ENCODE data around the gene FUOM. TPM values are rescaled to one million over a fixed set of nuclear protein-coding genes. Genes with fewer than 3 reads are reported as not detected.

The FUOM gene
- total and polyA plus RNA-seq, 2 experiments from 2014 or later = 30.8 to 33.9 TPM

DNA sequence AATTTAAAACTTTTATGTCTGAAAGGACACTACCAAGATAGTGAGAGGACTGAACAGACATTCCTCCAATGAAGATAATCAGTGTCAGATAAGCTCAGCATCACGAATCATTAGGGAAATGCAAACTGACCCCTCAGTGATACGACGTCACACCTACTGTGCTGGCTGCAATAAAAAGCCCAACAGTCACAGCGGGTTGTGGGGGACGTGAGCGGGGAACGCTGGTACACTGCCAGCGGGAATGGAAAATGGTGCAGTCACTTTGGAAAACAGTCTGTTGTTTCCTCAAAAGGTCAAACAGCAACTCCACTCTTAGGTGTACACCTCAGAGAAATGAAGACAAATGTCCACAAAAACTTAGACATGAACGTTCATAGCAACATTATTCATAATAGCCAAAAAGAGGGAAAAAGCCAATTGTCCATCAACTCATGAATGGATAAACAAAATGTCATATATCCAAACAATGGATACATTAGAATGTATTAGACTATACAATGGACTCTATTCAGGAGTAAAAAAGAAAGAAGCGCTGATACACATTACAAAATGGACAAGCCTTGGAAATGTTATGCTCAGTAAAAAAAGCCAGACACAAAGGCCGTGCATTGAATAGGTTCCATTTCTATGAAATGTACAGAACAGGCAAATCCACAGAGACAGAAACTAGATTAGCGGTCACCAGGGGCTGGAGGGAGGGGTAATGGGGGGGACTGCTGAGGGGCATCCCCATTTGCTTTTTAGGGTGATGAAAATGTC lies 17.7 kb upstream of the FUOM start:
- no peak overlapping the region for H3K4me3 Mint-ChIP-seq
- 0 out of 2 replicates have a peak, but pooled peaks cover 3% of the 10 kb centered on the region for H3F3A ChIP-seq (replicated peaks; ENCODE audit: low read depth)
- H2AFZ ChIP-seq = no peak overlapping the region
- no peaks in the 10 kb centered on the region for H3K9me2 ChIP-seq (ENCODE audit: insufficient read depth)
- no peak for ATAC-seq
- no peak for DNase-seq (ENCODE audit: low spot score)
- no peaks in the 10 kb centered on the region; the same call in 2 of the 3 replicates for H3K9me3 Mint-ChIP-seq
- no peak for TF ChIP-seq POLR2AphosphoS5 (IDR thresholded peaks at IDR 0.05; ENCODE audit: low read depth)
- TF ChIP-seq ZNF331 (CRISPR knock-in tag; IDR thresholded peaks at IDR 0.05; ENCODE audit: low read depth) = no peak
- TF ChIP-seq, protein P1, sequence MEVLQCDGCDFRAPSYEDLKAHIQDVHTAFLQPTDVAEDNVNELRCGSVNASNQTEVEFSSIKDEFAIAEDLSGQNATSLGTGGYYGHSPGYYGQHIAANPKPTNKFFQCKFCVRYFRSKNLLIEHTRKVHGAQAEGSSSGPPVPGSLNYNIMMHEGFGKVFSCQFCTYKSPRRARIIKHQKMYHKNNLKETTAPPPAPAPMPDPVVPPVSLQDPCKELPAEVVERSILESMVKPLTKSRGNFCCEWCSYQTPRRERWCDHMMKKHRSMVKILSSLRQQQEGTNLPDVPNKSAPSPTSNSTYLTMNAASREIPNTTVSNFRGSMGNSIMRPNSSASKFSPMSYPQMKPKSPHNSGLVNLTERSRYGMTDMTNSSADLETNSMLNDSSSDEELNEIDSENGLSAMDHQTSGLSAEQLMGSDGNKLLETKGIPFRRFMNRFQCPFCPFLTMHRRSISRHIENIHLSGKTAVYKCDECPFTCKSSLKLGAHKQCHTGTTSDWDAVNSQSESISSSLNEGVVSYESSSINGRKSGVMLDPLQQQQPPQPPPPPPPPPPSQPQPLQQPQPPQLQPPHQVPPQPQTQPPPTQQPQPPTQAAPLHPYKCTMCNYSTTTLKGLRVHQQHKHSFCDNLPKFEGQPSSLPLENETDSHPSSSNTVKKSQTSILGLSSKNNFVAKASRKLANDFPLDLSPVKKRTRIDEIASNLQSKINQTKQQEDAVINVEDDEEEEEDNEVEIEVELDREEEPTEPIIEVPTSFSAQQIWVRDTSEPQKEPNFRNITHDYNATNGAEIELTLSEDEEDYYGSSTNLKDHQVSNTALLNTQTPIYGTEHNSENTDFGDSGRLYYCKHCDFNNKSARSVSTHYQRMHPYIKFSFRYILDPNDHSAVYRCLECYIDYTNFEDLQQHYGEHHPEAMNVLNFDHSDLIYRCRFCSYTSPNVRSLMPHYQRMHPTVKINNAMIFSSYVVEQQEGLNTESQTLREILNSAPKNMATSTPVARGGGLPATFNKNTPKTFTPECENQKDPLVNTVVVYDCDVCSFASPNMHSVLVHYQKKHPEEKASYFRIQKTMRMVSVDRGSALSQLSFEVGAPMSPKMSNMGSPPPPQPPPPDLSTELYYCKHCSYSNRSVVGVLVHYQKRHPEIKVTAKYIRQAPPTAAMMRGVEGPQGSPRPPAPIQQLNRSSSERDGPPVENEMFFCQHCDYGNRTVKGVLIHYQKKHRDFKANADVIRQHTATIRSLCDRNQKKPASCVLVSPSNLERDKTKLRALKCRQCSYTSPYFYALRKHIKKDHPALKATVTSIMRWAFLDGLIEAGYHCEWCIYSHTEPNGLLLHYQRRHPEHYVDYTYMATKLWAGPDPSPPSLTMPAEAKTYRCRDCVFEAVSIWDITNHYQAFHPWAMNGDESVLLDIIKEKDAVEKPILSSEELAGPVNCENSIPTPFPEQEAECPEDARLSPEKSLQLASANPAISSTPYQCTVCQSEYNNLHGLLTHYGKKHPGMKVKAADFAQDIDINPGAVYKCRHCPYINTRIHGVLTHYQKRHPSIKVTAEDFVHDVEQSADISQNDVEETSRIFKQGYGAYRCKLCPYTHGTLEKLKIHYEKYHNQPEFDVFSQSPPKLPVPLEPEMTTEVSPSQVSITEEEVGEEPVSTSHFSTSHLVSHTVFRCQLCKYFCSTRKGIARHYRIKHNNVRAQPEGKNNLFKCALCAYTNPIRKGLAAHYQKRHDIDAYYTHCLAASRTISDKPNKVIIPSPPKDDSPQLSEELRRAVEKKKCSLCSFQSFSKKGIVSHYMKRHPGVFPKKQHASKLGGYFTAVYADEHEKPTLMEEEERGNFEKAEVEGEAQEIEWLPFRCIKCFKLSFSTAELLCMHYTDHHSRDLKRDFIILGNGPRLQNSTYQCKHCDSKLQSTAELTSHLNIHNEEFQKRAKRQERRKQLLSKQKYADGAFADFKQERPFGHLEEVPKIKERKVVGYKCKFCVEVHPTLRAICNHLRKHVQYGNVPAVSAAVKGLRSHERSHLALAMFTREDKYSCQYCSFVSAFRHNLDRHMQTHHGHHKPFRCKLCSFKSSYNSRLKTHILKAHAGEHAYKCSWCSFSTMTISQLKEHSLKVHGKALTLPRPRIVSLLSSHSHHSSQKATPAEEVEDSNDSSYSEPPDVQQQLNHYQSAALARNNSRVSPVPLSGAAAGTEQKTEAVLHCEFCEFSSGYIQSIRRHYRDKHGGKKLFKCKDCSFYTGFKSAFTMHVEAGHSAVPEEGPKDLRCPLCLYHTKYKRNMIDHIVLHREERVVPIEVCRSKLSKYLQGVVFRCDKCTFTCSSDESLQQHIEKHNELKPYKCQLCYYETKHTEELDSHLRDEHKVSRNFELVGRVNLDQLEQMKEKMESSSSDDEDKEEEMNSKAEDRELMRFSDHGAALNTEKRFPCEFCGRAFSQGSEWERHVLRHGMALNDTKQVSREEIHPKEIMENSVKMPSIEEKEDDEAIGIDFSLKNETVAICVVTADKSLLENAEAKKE (CRISPR knock-in tag; IDR thresholded peaks at IDR 0.05) = no peak
- TF ChIP-seq, protein P2, sequence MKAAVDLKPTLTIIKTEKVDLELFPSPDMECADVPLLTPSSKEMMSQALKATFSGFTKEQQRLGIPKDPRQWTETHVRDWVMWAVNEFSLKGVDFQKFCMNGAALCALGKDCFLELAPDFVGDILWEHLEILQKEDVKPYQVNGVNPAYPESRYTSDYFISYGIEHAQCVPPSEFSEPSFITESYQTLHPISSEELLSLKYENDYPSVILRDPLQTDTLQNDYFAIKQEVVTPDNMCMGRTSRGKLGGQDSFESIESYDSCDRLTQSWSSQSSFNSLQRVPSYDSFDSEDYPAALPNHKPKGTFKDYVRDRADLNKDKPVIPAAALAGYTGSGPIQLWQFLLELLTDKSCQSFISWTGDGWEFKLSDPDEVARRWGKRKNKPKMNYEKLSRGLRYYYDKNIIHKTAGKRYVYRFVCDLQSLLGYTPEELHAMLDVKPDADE (IDR thresholded peaks at IDR 0.05) = no peak
- no peak for TF ChIP-seq NANOG (IDR thresholded peaks at IDR 0.05; ENCODE audit: borderline replicate concordance)
- peaks cover 5% of the 10 kb centered on the region; the same call in 1 of the 2 replicates for H3K4me1 ChIP-seq (ENCODE audit: insufficient read depth)
- H3K36me3 Mint-ChIP-seq (ENCODE audit: low read depth) = peaks cover 4% of the 10 kb centered on the region; the same call in 2 of the 3 replicates
- no peak overlapping the region for H3K4me3 ChIP-seq
- no peak overlapping the region for H3K4me2 ChIP-seq
- no peaks in the 10 kb centered on the region for H3K36me3 ChIP-seq (ENCODE audit: insufficient read depth)
- H4K20me1 ChIP-seq (replicated peaks; ENCODE audit: insufficient read depth) = no peaks in the 10 kb centered on the region; the same call in 1 of the 2 replicates
- H3K27ac Mint-ChIP-seq = no peak overlapping the region
- H3K4me1 Mint-ChIP-seq = peaks cover 5% of the 10 kb centered on the region
- H3K79me2 ChIP-seq (replicated peaks; ENCODE audit: insufficient read depth) = no peaks in the 10 kb centered on the region
- peaks cover 59% of the 10 kb centered on the region for H3K27me3 ChIP-seq (ENCODE audit: insufficient read depth)
- H3K27me3 Mint-ChIP-seq (ENCODE audit: insufficient read depth, low read depth, poor library complexity) = peaks cover 41% of the 10 kb centered on the region
- no peak overlapping the region for H3K27ac ChIP-seq (ENCODE audit: low read depth)

Data from GM23338 (cell line).